C4-2B (cell line): Measurements from ENCODE around the gene UBA52.

Source experiments
- ZFX ChIP-seq: fragments of 450-650 bp; IDR thresholded peaks from 2 replicates; pipeline ENCODE4 v1.6.1; 2017
- TF ChIP-seq, protein P1 (sequence below): fragments of 450-650 bp; conservative IDR thresholded peaks from 2 replicates; pipeline ENCODE4 v1.5.1; 2017; ENCODE audit warnings: mild to moderate bottlenecking

DNA sequence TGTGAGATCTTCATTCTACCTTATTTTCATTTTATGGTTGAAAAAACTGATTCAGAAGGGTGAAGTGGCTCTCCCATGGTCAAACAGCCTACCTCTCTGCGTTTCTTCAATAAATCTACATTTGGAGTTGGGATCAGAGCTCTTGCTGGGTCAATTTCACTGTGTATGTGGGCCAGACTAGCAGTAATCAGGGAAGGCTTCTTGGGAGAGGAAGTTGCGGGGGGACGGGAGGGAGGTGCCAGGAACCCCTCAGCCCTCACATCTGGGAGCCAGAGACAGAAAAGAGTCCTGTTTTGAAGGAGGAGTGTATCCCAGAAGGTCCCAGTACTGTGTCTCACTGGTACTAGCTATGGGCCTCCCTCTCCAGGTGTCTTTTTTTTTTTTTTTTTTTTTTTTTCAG lies 13.1 kb upstream of the UBA52 start:
- TF ChIP-seq, protein P1, sequence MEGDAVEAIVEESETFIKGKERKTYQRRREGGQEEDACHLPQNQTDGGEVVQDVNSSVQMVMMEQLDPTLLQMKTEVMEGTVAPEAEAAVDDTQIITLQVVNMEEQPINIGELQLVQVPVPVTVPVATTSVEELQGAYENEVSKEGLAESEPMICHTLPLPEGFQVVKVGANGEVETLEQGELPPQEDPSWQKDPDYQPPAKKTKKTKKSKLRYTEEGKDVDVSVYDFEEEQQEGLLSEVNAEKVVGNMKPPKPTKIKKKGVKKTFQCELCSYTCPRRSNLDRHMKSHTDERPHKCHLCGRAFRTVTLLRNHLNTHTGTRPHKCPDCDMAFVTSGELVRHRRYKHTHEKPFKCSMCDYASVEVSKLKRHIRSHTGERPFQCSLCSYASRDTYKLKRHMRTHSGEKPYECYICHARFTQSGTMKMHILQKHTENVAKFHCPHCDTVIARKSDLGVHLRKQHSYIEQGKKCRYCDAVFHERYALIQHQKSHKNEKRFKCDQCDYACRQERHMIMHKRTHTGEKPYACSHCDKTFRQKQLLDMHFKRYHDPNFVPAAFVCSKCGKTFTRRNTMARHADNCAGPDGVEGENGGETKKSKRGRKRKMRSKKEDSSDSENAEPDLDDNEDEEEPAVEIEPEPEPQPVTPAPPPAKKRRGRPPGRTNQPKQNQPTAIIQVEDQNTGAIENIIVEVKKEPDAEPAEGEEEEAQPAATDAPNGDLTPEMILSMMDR, result no peak
- no peak for TF ChIP-seq ZFX
